Fibroblast of lung (primary cell): ENCODE results near the gene PRRX2.

ENCODE experiments used
- CTCF ChIP-seq, 2 donors: IDR thresholded peaks in 1 of 2; conservative IDR thresholded peaks in 1 of 2; 1 replicate in 1 of 2; 2 replicates in 1 of 2; pipeline ENCODE4 v1.5.1; 2011 to 2012; ENCODE audit warnings: low read length in 2 of 2, control low read depth in 1 of 2, inconsistent platforms in 1 of 2, low read depth in 1 of 2, mild to moderate bottlenecking in 1 of 2
- EZH2 ChIP-seq: IDR thresholded peaks from 2 replicates; pipeline ENCODE4 v1.5.1; 2012; ENCODE audit warnings: low read length, control low read depth, mild to moderate bottlenecking; ENCODE audit errors: missing control alignments

- TF ChIP-seq CTCF (conservative IDR thresholded peaks at IDR 0.05 in 1 of 2, IDR thresholded peaks at IDR 0.05 in 1 of 2; ENCODE audit: low read depth in 1 of 2, low read length in 2 of 2) (no peak), EZH2 (no peak)
These were observed 33.0 kb upstream of the PRRX2 start for GRCh38 chr9:129632460-129632859.
